GM12878 (cell line): ENCODE results near the gene WDR91. TPM values are rescaled to one million over a fixed set of nuclear protein-coding genes. Genes with fewer than 3 reads are reported as not detected.

ENCODE experiments used
- EZH2 ChIP-seq: IDR thresholded peaks from 2 replicates; pipeline ENCODE4 v1.6.1; 2012; ENCODE audit warnings: low read depth, mild to moderate bottlenecking, control low read depth, inconsistent platforms, low read length, borderline replicate concordance; ENCODE audit not compliant: control insufficient read depth
- IKZF1 ChIP-seq: fragments of 450-650 bp; conservative IDR thresholded peaks from 2 replicates; pipeline ENCODE4 v1.6.1; 2017; ENCODE audit warnings: antibody characterized with exemption, mild to moderate bottlenecking
- JUND ChIP-seq: IDR thresholded peaks from 2 replicates; pipeline ENCODE4 v1.6.1; 2012; ENCODE audit warnings: low read depth, mild to moderate bottlenecking, low read length, improper control_type of control experiment, moderate library complexity
- KDM1A ChIP-seq: fragments of 200-600 bp; sonication (generic); IDR thresholded peaks from 2 replicates; pipeline ENCODE4 v1.6.1; 2016; ENCODE audit warnings: borderline replicate concordance
- MEF2B ChIP-seq: fragments of 450-650 bp; IDR thresholded peaks from 2 replicates; pipeline ENCODE4 v1.6.1; 2018; ENCODE audit warnings: mild to moderate bottlenecking, moderate library complexity; ENCODE audit not compliant: partially characterized antibody, poor library complexity, severe bottlenecking
- NBN ChIP-seq: fragments of 450-650 bp; IDR thresholded peaks from 2 replicates; pipeline ENCODE4 v1.6.1; 2016
- NFYA ChIP-seq: IDR thresholded peaks from 2 replicates; pipeline ENCODE4 v1.6.1; 2011; ENCODE audit warnings: low read depth, mild to moderate bottlenecking, low read length, improper control_type of control experiment, borderline replicate concordance
- NFYB ChIP-seq: IDR thresholded peaks from 2 replicates; pipeline ENCODE4 v1.6.1; 2011; ENCODE audit warnings: low read depth, mild to moderate bottlenecking, low read length, improper control_type of control experiment, moderate library complexity; ENCODE audit not compliant: insufficient read depth
- NR2C2 ChIP-seq: IDR thresholded peaks from 2 replicates; pipeline ENCODE4 v1.6.1; 2011; ENCODE audit warnings: borderline replicate concordance, low read depth; ENCODE audit not compliant: control insufficient read depth, insufficient read length
- POU2F2 ChIP-seq: IDR thresholded peaks from 3 replicates; pipeline ENCODE4 v1.6.1; 2011; ENCODE audit warnings: low read depth, mild to moderate bottlenecking, low read length, borderline replicate concordance
- PRDM15 ChIP-seq: fragments of 450-650 bp; formaldehyde crosslinking; IDR thresholded peaks from 2 replicates; pipeline ENCODE4 v1.4.0; 2020; ENCODE audit warnings: mild to moderate bottlenecking, moderate library complexity
- RELA ChIP-seq: fragments of 450-650 bp; IDR thresholded peaks from 2 replicates; pipeline ENCODE4 v1.8.0; 2014; ENCODE audit warnings: borderline replicate concordance; ENCODE audit not compliant: partially characterized antibody
- SIN3A ChIP-seq: IDR thresholded peaks from 2 replicates; pipeline ENCODE4 v1.6.1; 2012; ENCODE audit warnings: low read depth, low read length, improper control_type of control experiment
- SP1 ChIP-seq: IDR thresholded peaks from one replicate; pipeline ENCODE4 v1.6.1; 2011; ENCODE audit warnings: low read depth, low read length
- STAT1 ChIP-seq: fragments of 450-650 bp; conservative IDR thresholded peaks from 2 replicates; pipeline ENCODE4 v1.6.1; 2014; ENCODE audit warnings: antibody characterized with exemption, mild to moderate bottlenecking
- TCF12 ChIP-seq: IDR thresholded peaks from 2 replicates; pipeline ENCODE4 v1.6.1; 2011; ENCODE audit warnings: low read depth, mild to moderate bottlenecking, low read length
- YBX1 ChIP-seq: fragments of 450-650 bp; IDR thresholded peaks from 2 replicates; pipeline ENCODE4 v1.6.1; 2016; ENCODE audit warnings: antibody characterized with exemption
- ZBTB33 ChIP-seq: fragments of 450-650 bp; IDR thresholded peaks from 2 replicates; pipeline ENCODE4 v1.6.1; 2017; ENCODE audit warnings: mild to moderate bottlenecking
- polyA plus RNA-seq, 11 experiments: library from polyadenylated mRNA; depleted of rRNA in 4 of 11; unstranded in 6 of 11; stranded (reverse) in 5 of 11; fragments of >200 nt; fragmentation: Nextera tagmentation in 4 of 11; fragmentation: Illumina TruSeq in 1 of 11; extraction: Ambion mirVana in 4 of 11; extraction: Trizol in 1 of 11; gene quantifications; 1 replicate in 1 of 11; 2 replicates in 10 of 11; pipeline versions ENCODE4 v1.2.1 to v1.2.3, GENCODE V29; 2011 to 2016; ENCODE audit warnings: inconsistent platforms in 2 of 11, missing spikeins in 2 of 11, low read depth in 1 of 11
- total RNA-seq, 4 experiments: library from RNA; depleted of rRNA in 3 of 4; stranded (reverse); fragments of >200 nt in 3 of 4; fragmentation: Illumina TruSeq in 1 of 4; extraction: Trizol in 1 of 4; gene quantifications; 2 replicates each; pipeline versions ENCODE4 v1.2.1 to v1.2.3, GENCODE V29; 2013 to 2021
- TF ChIP-seq, protein P1 (sequence below): IDR thresholded peaks from 2 replicates; pipeline ENCODE4 v1.6.1; 2012; ENCODE audit warnings: low read length, inconsistent platforms
- TF ChIP-seq, protein P2 (sequence below): IDR thresholded peaks from 2 replicates; pipeline ENCODE4 v1.6.1; 2012; ENCODE audit warnings: low read depth, low read length, improper control_type of control experiment

The WDR91 gene
- total and polyA plus RNA-seq, 10 of the 15 experiments (the other 5 are each of a cell fraction or from before 2014, with no cell fraction given): 7.6 to 83.3 (median 16.5) TPM

DNA sequence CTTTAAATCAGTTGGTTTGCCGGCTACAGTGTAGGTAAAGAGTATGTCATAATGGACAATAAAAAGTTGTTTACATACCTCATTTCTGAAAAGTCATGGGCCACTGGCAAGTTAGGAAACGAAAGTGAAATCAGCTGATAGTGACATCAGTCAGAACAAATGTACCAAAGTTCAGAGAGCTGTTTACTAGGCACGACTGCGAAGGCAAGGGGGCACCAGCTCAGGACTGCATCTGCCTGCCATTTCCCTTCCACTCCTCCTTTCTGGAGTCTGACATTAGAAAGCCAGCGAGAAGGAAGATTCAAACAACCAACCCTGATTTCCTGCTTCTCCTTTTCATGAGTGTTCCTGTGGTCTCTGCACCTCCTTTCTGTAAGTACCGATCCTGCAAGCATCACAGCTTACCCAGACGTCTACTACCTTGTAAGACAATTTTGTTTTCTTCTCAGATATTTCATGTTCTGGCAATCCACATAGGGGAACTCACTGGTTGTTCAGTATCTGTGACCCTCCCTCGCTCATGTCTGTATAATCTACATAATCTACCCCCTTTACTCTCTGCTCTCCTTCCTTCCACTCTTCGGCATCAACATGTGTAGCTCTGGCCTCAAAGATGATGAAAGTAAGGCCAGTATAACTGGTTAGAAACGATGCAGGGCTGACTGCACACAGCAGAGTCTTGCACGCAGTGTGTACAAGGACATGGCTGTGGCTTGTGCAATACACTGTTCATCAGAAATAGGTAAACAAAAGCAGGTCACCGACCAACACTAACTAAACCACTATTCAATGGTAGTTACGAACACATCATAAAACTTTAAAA lies 63.2 kb downstream of the WDR91 start, which contains the start of gene TMEM140 (continued):
- TF ChIP-seq, protein P1, sequence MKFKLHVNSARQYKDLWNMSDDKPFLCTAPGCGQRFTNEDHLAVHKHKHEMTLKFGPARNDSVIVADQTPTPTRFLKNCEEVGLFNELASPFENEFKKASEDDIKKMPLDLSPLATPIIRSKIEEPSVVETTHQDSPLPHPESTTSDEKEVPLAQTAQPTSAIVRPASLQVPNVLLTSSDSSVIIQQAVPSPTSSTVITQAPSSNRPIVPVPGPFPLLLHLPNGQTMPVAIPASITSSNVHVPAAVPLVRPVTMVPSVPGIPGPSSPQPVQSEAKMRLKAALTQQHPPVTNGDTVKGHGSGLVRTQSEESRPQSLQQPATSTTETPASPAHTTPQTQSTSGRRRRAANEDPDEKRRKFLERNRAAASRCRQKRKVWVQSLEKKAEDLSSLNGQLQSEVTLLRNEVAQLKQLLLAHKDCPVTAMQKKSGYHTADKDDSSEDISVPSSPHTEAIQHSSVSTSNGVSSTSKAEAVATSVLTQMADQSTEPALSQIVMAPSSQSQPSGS: peak; percentile 94
- no peak for TF ChIP-seq EZH2
- 0 out of 2 replicates have a peak, but pooled peaks have one; percentile 30 for TF ChIP-seq STAT1
- TF ChIP-seq MEF2B: peak; percentile 40
- peak; percentile 57; the same call in 1 of the 2 replicates for TF ChIP-seq JUND
- peak; percentile 49; the same call in 2 of the 3 replicates for TF ChIP-seq POU2F2
- peak; percentile 86; the same call in 1 of the 2 replicates for TF ChIP-seq NBN
- TF ChIP-seq TCF12: no peak; the same call in 1 of the 2 replicates
- TF ChIP-seq, protein P2, sequence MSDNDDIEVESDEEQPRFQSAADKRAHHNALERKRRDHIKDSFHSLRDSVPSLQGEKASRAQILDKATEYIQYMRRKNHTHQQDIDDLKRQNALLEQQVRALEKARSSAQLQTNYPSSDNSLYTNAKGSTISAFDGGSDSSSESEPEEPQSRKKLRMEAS: no peak
- TF ChIP-seq NFYB: no peak
- TF ChIP-seq NFYA: no peak
- TF ChIP-seq SIN3A: peak; percentile 86; the same call in 1 of the 2 replicates
- TF ChIP-seq NR2C2: no peak
- no peak for TF ChIP-seq PRDM15 (CRISPR knock-in tag)
- TF ChIP-seq KDM1A: no peak
- peak; percentile 24 for TF ChIP-seq SP1
- TF ChIP-seq YBX1: no peak
- TF ChIP-seq ZBTB33: no peak
- no peak for TF ChIP-seq RELA
- peak; percentile 63 for TF ChIP-seq IKZF1
